SK-N-SH (cell line): ENCODE measurements around the gene LRRC8E. TPM values are rescaled to one million over a fixed set of nuclear protein-coding genes. Genes with fewer than 3 reads are reported as not detected.
A peak's percentile ranks its signal among the peaks of the same experiment; 100 is the strongest.

Experiments
- CTCF ChIA-PET: fragments of 300-600, 350-600 bp; formaldehyde crosslinking; extraction: SDS; loops from one replicate; lab custom pipeline; 2021; lab: Yijun Ruan, JAX
- POLR2A ChIA-PET: fragments of 350-600 bp; sonication (Branson Sonifier 250); formaldehyde crosslinking; extraction: SDS; loops from one replicate; lab custom pipeline; 2020; ENCODE audit warnings: antibody characterized with exemption, inconsistent platforms; lab: Yijun Ruan, JAX
- DNase-seq: peaks from one replicate; pipeline ENCODE4 v3.0.0; 2012
- H2AFZ ChIP-seq: fragments of 200-600 bp; sonication (generic); 2 replicates; pipeline ENCODE4 v1.8.1; 2016; ENCODE audit warnings: antibody characterized with exemption, mild to moderate bottlenecking, low read depth
- H3F3A ChIP-seq: fragments of 200-600 bp; sonication (generic); replicated peaks from 2 replicates; pipeline ENCODE3; 2016; ENCODE audit warnings: antibody characterized with exemption, mild to moderate bottlenecking; ENCODE audit not compliant: insufficient read depth
- H3K27ac ChIP-seq, 2 experiments: fragments of 200-500 bp in 1 of 2; fragments of 200-600 bp in 1 of 2; sonication (Bioruptor generic) in 1 of 2; sonication (generic), shearing (Covaris generic) in 1 of 2; 2 replicates each; pipeline versions ENCODE4 v1.5.1 to v1.6.1; 2014 to 2016; ENCODE audit warnings: low read depth in 2 of 2, inconsistent platforms in 1 of 2, low read length in 1 of 2, mild to moderate bottlenecking in 1 of 2, mixed read lengths in 1 of 2
- H3K27me3 ChIP-seq: fragments of 200-600 bp; sonication (generic), shearing (Covaris generic); 2 replicates; pipeline ENCODE4 v1.6.1; 2016; ENCODE audit warnings: mixed run types; ENCODE audit not compliant: insufficient read depth
- H3K36me3 ChIP-seq, 2 experiments: fragments of 200-500 bp in 1 of 2; fragments of 200-600 bp in 1 of 2; sonication (Bioruptor generic) in 1 of 2; sonication (generic) in 1 of 2; replicated peaks in 1 of 2; 2 replicates each; pipeline versions ENCODE3 to v1.5.1; 2014 to 2016; ENCODE audit warnings: low read length in 1 of 2, mild to moderate bottlenecking in 1 of 2; ENCODE audit not compliant: insufficient read depth in 2 of 2, control insufficient read depth in 1 of 2
- H3K4me1 ChIP-seq, 2 experiments: fragments of 200-500 bp in 1 of 2; fragments of 200-600 bp in 1 of 2; sonication (Bioruptor generic) in 1 of 2; sonication (generic), shearing (Covaris generic) in 1 of 2; 2 replicates each; pipeline versions ENCODE4 v1.5.1 to v1.6.1; 2014 to 2016; ENCODE audit warnings: low read depth in 1 of 2, low read length in 1 of 2, mixed run types in 1 of 2; ENCODE audit not compliant: insufficient read depth in 2 of 2, control insufficient read depth in 1 of 2
- H3K4me2 ChIP-seq: fragments of 200-600 bp; sonication (generic), shearing (Covaris generic); 2 replicates; pipeline ENCODE4 v1.6.1; 2017; ENCODE audit warnings: mixed run types
- H3K4me3 ChIP-seq, 2 experiments: fragments of 200-500 bp in 1 of 2; fragments of 200-600 bp in 1 of 2; sonication (Bioruptor generic) in 1 of 2; sonication (generic), shearing (Covaris generic) in 1 of 2; 2 replicates each; pipeline versions ENCODE4 v1.5.1 to v1.8.1; 2014 to 2016; ENCODE audit warnings: low read depth in 2 of 2, inconsistent platforms in 1 of 2, low read length in 1 of 2, mild to moderate bottlenecking in 1 of 2, mixed read lengths in 1 of 2, moderate library complexity in 1 of 2
- H3K79me2 ChIP-seq: fragments of 200-600 bp; sonication (generic); 2 replicates; pipeline ENCODE4 v1.8.1; 2017; ENCODE audit warnings: mild to moderate bottlenecking; ENCODE audit not compliant: insufficient read depth
- H3K9ac ChIP-seq: fragments of 200-600 bp; sonication (generic); 2 replicates; pipeline ENCODE4 v1.6.1; 2017; ENCODE audit warnings: mixed run types
- H3K9me2 ChIP-seq: fragments of 200-600 bp; sonication (generic); 2 replicates; pipeline ENCODE4 v1.6.1; 2017; ENCODE audit warnings: mixed run types
- H3K9me3 ChIP-seq: fragments of 200-600 bp; sonication (generic); 2 replicates; pipeline ENCODE4 v1.6.1; 2017; ENCODE audit warnings: mixed run types, mild to moderate bottlenecking, moderate library complexity
- H4K20me1 ChIP-seq: fragments of 200-600 bp; sonication (generic); 2 replicates; pipeline ENCODE4 v1.6.1; 2017; ENCODE audit warnings: mild to moderate bottlenecking, mixed run types; ENCODE audit not compliant: insufficient read depth
- ELF1 ChIP-seq: IDR thresholded peaks from 2 replicates; pipeline ENCODE4 v1.4.0; 2012
- EP300 ChIP-seq, 2 experiments: IDR thresholded peaks; 2 replicates each; pipeline versions ENCODE4 v1.4.0 to v1.6.1; 2012; ENCODE audit warnings: borderline replicate concordance in 1 of 2, low read depth in 1 of 2, low read length in 1 of 2
- FOXJ3 ChIP-seq: sonication (generic); formaldehyde crosslinking; IDR thresholded peaks from 2 replicates; pipeline ENCODE4 v1.5.1; 2020; ENCODE audit warnings: mild to moderate bottlenecking, missing genetic modification reagents
- FOXM1 ChIP-seq: IDR thresholded peaks from 2 replicates; pipeline ENCODE4 v1.4.0; 2012; ENCODE audit warnings: low read depth, mild to moderate bottlenecking
- JUND ChIP-seq: IDR thresholded peaks from 2 replicates; pipeline ENCODE4 v1.4.0; 2012
- MAX ChIP-seq: IDR thresholded peaks from 2 replicates; pipeline ENCODE4 v1.4.0; 2012; ENCODE audit warnings: low read depth
- MEF2A ChIP-seq: IDR thresholded peaks from 2 replicates; pipeline ENCODE4 v1.4.0; 2012; ENCODE audit warnings: low read depth, borderline replicate concordance
- PBX3 ChIP-seq: IDR thresholded peaks from 2 replicates; pipeline ENCODE4; 2012
- POLR2AphosphoS5 ChIP-seq: IDR thresholded peaks from 2 replicates; pipeline ENCODE4 v1.6.1; 2012; ENCODE audit warnings: low read depth, low read length
- RCOR1 ChIP-seq: fragments of 150-350 bp; IDR thresholded peaks from 2 replicates; pipeline ENCODE4 v1.6.1; 2017; ENCODE audit warnings: antibody characterized with exemption, low read length
- REST ChIP-seq: IDR thresholded peaks from 2 replicates; pipeline ENCODE4 v1.6.1; 2012; ENCODE audit warnings: mild to moderate bottlenecking, low read depth, low read length, moderate library complexity
- RFX5 ChIP-seq: IDR thresholded peaks from 2 replicates; pipeline ENCODE4 v1.6.1; 2012; ENCODE audit warnings: mild to moderate bottlenecking, improper control_type of control experiment, low read length
- RXRA ChIP-seq: IDR thresholded peaks from 2 replicates; pipeline ENCODE4 v1.4.0; 2012; ENCODE audit warnings: low read depth, mild to moderate bottlenecking, borderline replicate concordance
- TAF1 ChIP-seq: IDR thresholded peaks from 2 replicates; pipeline ENCODE4 v1.6.1; 2012; ENCODE audit warnings: low read depth, mild to moderate bottlenecking, low read length, moderate library complexity, borderline replicate concordance
- USF2 ChIP-seq: fragments of 150-350 bp; IDR thresholded peaks from 2 replicates; pipeline ENCODE4 v1.6.1; 2017; ENCODE audit warnings: antibody characterized with exemption, low read length, low read depth, borderline replicate concordance
- YY1 ChIP-seq: IDR thresholded peaks from 2 replicates; pipeline ENCODE4 v1.4.0; 2012; ENCODE audit warnings: low read depth, mild to moderate bottlenecking
- ZBTB33 ChIP-seq: IDR thresholded peaks from 2 replicates; pipeline ENCODE4 v1.4.0; 2012; ENCODE audit warnings: low read depth, borderline replicate concordance
- WGBS: methylation state at CpG from one replicate; pipeline ENCODE4 v1.1.6; 2017; ENCODE audit warnings: low lambda C conversion rate; 5-methylcytosine and 5-hydroxymethylcytosine counted together
- polyA plus RNA-seq, 3 experiments: library from polyadenylated mRNA; depleted of rRNA; stranded (reverse); fragments of >200 nt; gene quantifications; 2 replicates each; pipeline ENCODE4 v1.2.3, GENCODE V29; 2012

LRRC8E gene
- polyA plus RNA-seq, 1 of the 3 experiments (the other 2 are of a cell fraction) = 0.02 TPM

GRCh38 chr19:7942981-7943443 is 54.7 kb downstream of the LRRC8E start:
- no peaks in the 10 kb centered on the region for H3K27me3 ChIP-seq
- peak; percentile 69 for DNase-seq

GRCh38 chr19:7943444-7944176 is 55.3 kb downstream of the LRRC8E start, which contains the start of gene TIMM44:
TIMM44 (minus strand) TSS chr19:7943666; CDS start chr19:7943651, 15 bp downstream.
- 1% methylated on average over 30 of the region's 56 CpGs for WGBS
- peak within 1 kb of the TSS; percentile 87 for H3K9ac ChIP-seq
- peak within 1 kb of the TSS; percentile 70 to 74 for H3K4me3 ChIP-seq
- POLR2A ChIA-PET = interaction anchor here (0.6 to 2.5 kb wide), 12 partner anchors 11 to 470 kb away, joined by 3 to 15 read pairs (median 4); partner anchors contain the start of genes CTXN1, ELAVL1, MAP2K7 and SNAPC2
- no peaks in the 10 kb centered on the region for H3K9me3 ChIP-seq
- peaks cover 11% of the 10 kb centered on the region for H3F3A ChIP-seq
- CTCF ChIA-PET = interaction anchor here (0.8 to 4.4 kb wide), 35 partner anchors 8 to 420 kb away, joined by 3 to 69 read pairs (median 5); partner anchors contain the start of genes CTXN1 and TRAPPC5
- H2AFZ ChIP-seq = peak within 1 kb of the TSS; percentile 87
- H4K20me1 ChIP-seq = no peaks in the 10 kb centered on the region
- peaks cover 14 to 15% of the 10 kb centered on the region in 2 experiments for H3K36me3 ChIP-seq
- DNase-seq = peak; percentile 97
- no peaks in the 10 kb centered on the region for H3K9me2 ChIP-seq
- H3K4me1 ChIP-seq = peaks cover 0 to 6% of the 10 kb centered on the region in 2 experiments; a peak in 1 of 4 replicates
- peak within 1 kb of the TSS; percentile 95 for H3K4me2 ChIP-seq
- H3K27me3 ChIP-seq = no peaks in the 10 kb centered on the region
- peak within 1 kb of the TSS; percentile 62 to 85 for H3K27ac ChIP-seq
- H3K79me2 ChIP-seq = peaks cover 33% of the 10 kb centered on the region
- TF ChIP-seq ZBTB33 (no peak), POLR2AphosphoS5 (peak; percentile 81), RXRA (no peak), PBX3 (peak; percentile 94), TAF1 (peak; percentile 92), EP300 (IDR thresholded peaks at IDR 0.05; ENCODE audit: borderline replicate concordance in 1 of 2, low read depth in 1 of 2, low read length in 1 of 2) (no peak), FOXJ3 (CRISPR knock-in tag) (no peak), RFX5 (peak; percentile 78), MEF2A (no peak), JUND (no peak), USF2 (no peak), MAX (peak; percentile 89), YY1 (peak; percentile 97), FOXM1 (no peak), REST (peak; percentile 74), RCOR1 (no peak)

More at GRCh38 chr19:7942981-7943443, 54.7 kb downstream of the LRRC8E start:
- Histone ChIP-seq H3K9me3 (no peaks in the 10 kb centered on the region), H3K27ac (peak overlapping the region; percentile 62 to 85), H3K9me2 (no peaks in the 10 kb centered on the region), H3K36me3 (peaks cover 14 to 20% of the 10 kb centered on the region in 2 experiments), H3K4me3 (peak overlapping the region; percentile 70 to 74), H3K4me1 (peaks cover 0 to 6% of the 10 kb centered on the region in 2 experiments; a peak in 1 of 4 replicates), H3K4me2 (peak overlapping the region; percentile 80), H3K9ac (peak overlapping the region; percentile 87), H3F3A (peaks cover 11% of the 10 kb centered on the region), H3K79me2 (peaks cover 37% of the 10 kb centered on the region), H2AFZ (peak overlapping the region; percentile 84), H4K20me1 (no peaks in the 10 kb centered on the region)
- CTCF ChIA-PET = interaction anchor here (0.6 to 4.4 kb wide), 22 partner anchors 9 to 1695 kb away, joined by 3 to 69 read pairs (median 6); partner anchors contain the start of genes CTXN1 and TRAPPC5
- 1% methylated on average over 33 of the region's 33 CpGs for WGBS
- TF ChIP-seq ELF1 (no peak), MEF2A (no peak)
- POLR2A ChIA-PET = interaction anchor here (0.6 to 2.5 kb wide), 10 partner anchors 14 to 471 kb away, joined by 3 to 15 read pairs (median 4); partner anchors contain the start of genes ELAVL1, MAP2K7 and SNAPC2
